Cardiac ventricle fibroblast (primary cell): ENCODE results near the gene LCE2A. TPM values are rescaled to one million over a fixed set of nuclear protein-coding genes. Genes with fewer than 3 reads are reported as not detected.

Source experiments
- total RNA-seq: library from RNA; depleted of rRNA; stranded (reverse); fragments of >200 nt; gene quantifications from 2 replicates; pipeline ENCODE4 v1.2.3, GENCODE V29; 2015

Gene LCE2A
- not detected in 2 replicates for total RNA-seq

GRCh38 chr1:152697701-152698600 is at the start of gene LCE2A:
TSS of gene LCE2A (plus strand) at chr1:152698345. CDS start at chr1:152698902, 557 bp downstream.

GRCh38 chr1:152663098-152663497 is 35.0 kb upstream of the LCE2A start, which contains the start of gene LCE2D:
TSS of gene LCE2D (plus strand) at chr1:152663380. CDS start at chr1:152664106, 726 bp downstream.

GRCh38 chr1:152674983-152675382 is 23.2 kb upstream of the LCE2A start, which contains the start of gene LCE2C:
TSS of gene LCE2C (plus strand) at chr1:152675279. CDS start at chr1:152676016, 737 bp downstream.

GRCh38 chr1:152685823-152686222 is 12.3 kb upstream of the LCE2A start, which contains the start of gene LCE2B:
TSS of gene LCE2B (plus strand) at chr1:152686123. CDS start at chr1:152686844, 721 bp downstream.

GRCh38 chr1:152707860-152708259 is 9.7 kb downstream of the LCE2A start, which contains the start of gene LCE4A:
TSS of gene LCE4A (plus strand) at chr1:152708160. CDS start at chr1:152709076, 916 bp downstream.

Other genes with a start within 250 kb of the LCE2A start
- not detected in 2 replicates for gene LCE5A, start 187.5 kb upstream of the LCE2A start, total RNA-seq
- not detected in 2 replicates for gene CRCT1, start 183.9 kb upstream of the LCE2A start, total RNA-seq
- gene LCE3E, start 131.6 kb upstream of the LCE2A start, total RNA-seq, result not detected in 2 replicates
- gene LCE3D, start 117.8 kb upstream of the LCE2A start, total RNA-seq, result not detected in 2 replicates
- not detected in 2 replicates for gene LCE3C, start 98.1 kb upstream of the LCE2A start, total RNA-seq
- gene LCE3B, start 84.5 kb upstream of the LCE2A start, total RNA-seq, result not detected in 2 replicates
- not detected in 2 replicates for gene LCE3A, start 75.2 kb upstream of the LCE2A start, total RNA-seq
- gene LCE2D, start 35.0 kb upstream of the LCE2A start, total RNA-seq, result not detected in 2 replicates
- gene LCE2C, start 23.1 kb upstream of the LCE2A start, total RNA-seq, result not detected in 2 replicates
- gene LCE2B, start 12.2 kb upstream of the LCE2A start, total RNA-seq, result not detected in 2 replicates
- not detected in 2 replicates for gene LCE4A, start 9.8 kb downstream of the LCE2A start, total RNA-seq
- gene KPRP, start 59.7 kb downstream of the LCE2A start, total RNA-seq, result not detected in 2 replicates
- gene LCE1F, start 76.8 kb downstream of the LCE2A start, total RNA-seq, result not detected in 2 replicates
- gene LCE1E, start 87.9 kb downstream of the LCE2A start, total RNA-seq, result not detected in 2 replicates
- not detected in 2 replicates for gene LCE1D, start 98.4 kb downstream of the LCE2A start, total RNA-seq
- gene LCE1C, start 108.3 kb downstream of the LCE2A start, total RNA-seq, result not detected in 2 replicates
- not detected in 2 replicates for gene LCE1B, start 113.6 kb downstream of the LCE2A start, total RNA-seq
- not detected in 2 replicates for gene LCE1A, start 129.1 kb downstream of the LCE2A start, total RNA-seq
- gene LCE6A, start 144.5 kb downstream of the LCE2A start, total RNA-seq, result not detected in 2 replicates
- gene LCE7A, start 161.7 kb downstream of the LCE2A start, total RNA-seq, result not detected in 2 replicates
- not detected in 2 replicates for gene SMCP, start 180.0 kb downstream of the LCE2A start, total RNA-seq
- gene IVL, start 210.2 kb downstream of the LCE2A start, total RNA-seq, result not detected in 2 replicates
- not detected in 2 replicates for gene SPRR5, start 248.9 kb downstream of the LCE2A start, total RNA-seq